Chondrocyte (in vitro differentiated cells): ENCODE data around the gene SLC6A6. TPM values are rescaled to one million over a fixed set of nuclear protein-coding genes. Genes with fewer than 3 reads are reported as not detected.

ENCODE experiments used
- DNase-seq: peaks from one replicate; pipeline ENCODE4 v3.0.0; 2021; ENCODE audit warnings: mixed read lengths, low spot score
- H3K27ac Mint-ChIP-seq: one replicate; pipeline ENCODE4 v1.8.0; 2021; ENCODE audit warnings: mild to moderate bottlenecking, moderate library complexity, mixed read lengths; ENCODE audit not compliant: unreplicated experiment
- H3K27me3 Mint-ChIP-seq: 2 replicates; pipeline ENCODE4 v1.8.0; 2021; ENCODE audit warnings: low read depth, mixed read lengths
- H3K36me3 Mint-ChIP-seq: 2 replicates; pipeline ENCODE4 v1.8.0; 2021; ENCODE audit warnings: low read depth, mixed read lengths
- H3K4me1 Mint-ChIP-seq: 2 replicates; pipeline ENCODE4 v1.8.0; 2021; ENCODE audit warnings: low read depth, mild to moderate bottlenecking, mixed read lengths
- H3K4me3 Mint-ChIP-seq: one replicate; pipeline ENCODE4 v1.8.0; 2021; ENCODE audit warnings: mild to moderate bottlenecking, moderate library complexity, mixed read lengths; ENCODE audit not compliant: unreplicated experiment
- H3K9me3 Mint-ChIP-seq: 2 replicates; pipeline ENCODE4 v1.8.0; 2021; ENCODE audit warnings: low read depth, mixed read lengths
- CTCF ChIP-seq: fragments of 200-600 bp; sonication (generic); IDR thresholded peaks from 2 replicates; pipeline ENCODE4 v1.5.0; 2021; ENCODE audit warnings: antibody characterized with exemption, mild to moderate bottlenecking, moderate library complexity
- total RNA-seq: library from RNA; stranded (reverse); gene quantifications from 3 replicates; pipeline ENCODE4 v1.2.1, GENCODE V29; 2021

SLC6A6 gene
- total RNA-seq, 1 donor from 2014 or later: 46.0 TPM

DNA sequence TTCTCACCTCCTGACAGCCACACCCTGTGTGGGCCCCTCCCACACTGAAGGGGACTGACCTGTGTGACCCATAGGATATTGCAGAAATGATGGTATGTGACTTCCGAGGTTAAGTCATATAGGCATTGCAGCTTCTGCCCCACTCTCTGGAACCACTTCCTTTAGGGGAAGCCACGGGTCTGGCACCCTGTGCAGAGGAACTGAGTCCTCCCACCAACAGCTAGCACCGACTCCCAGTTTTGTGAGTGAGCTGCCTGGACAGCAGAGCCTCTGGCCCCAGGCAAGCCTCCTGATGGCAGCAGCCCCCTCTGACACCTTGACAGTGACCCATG is 24.6 kb upstream of the SLC6A6 start:
- H3K9me3 Mint-ChIP-seq: no peaks in the 10 kb centered on the region
- H3K27me3 Mint-ChIP-seq: peaks cover 3% of the 10 kb centered on the region
- no peak for TF ChIP-seq CTCF
- no peaks in the 10 kb centered on the region for H3K36me3 Mint-ChIP-seq
- DNase-seq: no peak
- peaks cover 20% of the 10 kb centered on the region for H3K4me1 Mint-ChIP-seq
- H3K4me3 Mint-ChIP-seq: no peak overlapping the region
- no peak overlapping the region for H3K27ac Mint-ChIP-seq

GRCh38 chr3:14378415-14378814 is 24.0 kb upstream of the SLC6A6 start:
- Mint-ChIP-seq H3K36me3 (no peaks in the 10 kb centered on the region), H3K4me3 (no peak overlapping the region), H3K27me3 (peaks cover 4% of the 10 kb centered on the region), H3K9me3 (no peaks in the 10 kb centered on the region), H3K4me1 (peaks cover 16% of the 10 kb centered on the region), H3K27ac (no peak overlapping the region)
- no peak for DNase-seq
- no peak for TF ChIP-seq CTCF

- H3K4me1 Mint-ChIP-seq: peaks cover 2% of the 10 kb centered on the region
- H3K9me3 Mint-ChIP-seq: no peaks in the 10 kb centered on the region
- H3K36me3 Mint-ChIP-seq: no peaks in the 10 kb centered on the region
- peaks cover 4% of the 10 kb centered on the region for H3K27me3 Mint-ChIP-seq
- TF ChIP-seq CTCF: no peak
- no peak overlapping the region for H3K4me3 Mint-ChIP-seq
- no peak for DNase-seq
- no peak overlapping the region for H3K27ac Mint-ChIP-seq
Measured at GRCh38 chr3:14379843-14380242, 22.6 kb upstream of the SLC6A6 start.

DNA sequence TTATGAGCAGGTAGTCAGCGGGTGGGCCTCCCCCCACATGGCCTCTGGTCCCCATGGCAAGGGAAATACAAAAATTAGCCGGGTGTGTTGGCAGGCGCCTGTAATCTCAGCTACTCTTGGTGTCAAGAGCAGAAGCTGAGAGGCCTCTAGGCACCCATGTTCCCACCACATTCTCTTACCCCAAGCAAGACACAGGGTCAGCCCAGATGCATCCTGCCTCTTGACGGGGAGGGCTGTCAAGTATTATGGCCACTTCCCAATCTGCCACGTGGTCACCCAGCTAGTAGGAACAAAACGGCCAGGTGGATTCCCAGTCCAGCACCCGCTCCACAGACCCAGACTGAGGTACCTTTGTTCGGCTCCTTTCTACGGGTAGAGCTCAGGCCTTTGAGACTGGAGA is 16.2 kb upstream of the SLC6A6 start:
- no peak overlapping the region for H3K27ac Mint-ChIP-seq
- DNase-seq: no peak
- H3K9me3 Mint-ChIP-seq: no peaks in the 10 kb centered on the region
- H3K4me3 Mint-ChIP-seq: no peak overlapping the region
- no peak for TF ChIP-seq CTCF
- no peaks in the 10 kb centered on the region for H3K36me3 Mint-ChIP-seq
- H3K4me1 Mint-ChIP-seq: peaks cover 21% of the 10 kb centered on the region
- H3K27me3 Mint-ChIP-seq: peaks cover 4% of the 10 kb centered on the region

- H3K9me3 Mint-ChIP-seq: no peaks in the 10 kb centered on the region
- H3K4me3 Mint-ChIP-seq: no peak overlapping the region
- H3K27me3 Mint-ChIP-seq: no peaks in the 10 kb centered on the region
- no peak overlapping the region for H3K27ac Mint-ChIP-seq
- DNase-seq: no peak
- peaks cover 34% of the 10 kb centered on the region for H3K4me1 Mint-ChIP-seq
- no peak for TF ChIP-seq CTCF
- H3K36me3 Mint-ChIP-seq: no peaks in the 10 kb centered on the region
Measured at GRCh38 chr3:14388201-14388600, 14.2 kb upstream of the SLC6A6 start.
